Mucosa of rectum (tissue), 2 donors: ENCODE data around the gene CIAO3.

ENCODE experiments used
- H3K27ac ChIP-seq, 2 donors: one replicate each; pipeline ENCODE4 v1.7.0; 2013; ENCODE audit warnings: inconsistent platforms in 2 of 2, low read depth in 2 of 2, low read length in 2 of 2
- H3K27me3 ChIP-seq, 2 donors: one replicate each; pipeline ENCODE4 v1.7.0; 2013; ENCODE audit warnings: low read length in 2 of 2; ENCODE audit not compliant: control insufficient read depth in 2 of 2, insufficient read depth in 2 of 2
- H3K36me3 ChIP-seq, 2 donors: one replicate each; pipeline ENCODE4 v1.7.0; 2013; ENCODE audit warnings: low read length in 2 of 2; ENCODE audit not compliant: control insufficient read depth in 2 of 2, insufficient read depth in 2 of 2
- H3K4me1 ChIP-seq, 2 donors: one replicate each; pipeline ENCODE4 v1.7.0; 2013; ENCODE audit warnings: low read length in 2 of 2, mild to moderate bottlenecking in 1 of 2; ENCODE audit not compliant: control insufficient read depth in 2 of 2, insufficient read depth in 2 of 2
- H3K4me3 ChIP-seq, 2 donors: one replicate each; pipeline ENCODE4 v1.7.0; 2013; ENCODE audit warnings: low read length in 2 of 2
- H3K9ac ChIP-seq, 2 donors: one replicate each; pipeline ENCODE4 v1.7.0; 2013; ENCODE audit warnings: low read length in 2 of 2, low read depth in 1 of 2, mild to moderate bottlenecking in 1 of 2
- H3K9me3 ChIP-seq, 2 donors: one replicate each; pipeline ENCODE4 v1.7.0; 2013; ENCODE audit warnings: low read length in 2 of 2; ENCODE audit not compliant: control insufficient read depth in 2 of 2
- donor health status: healthy.
- donor health status: Normal muscosa, but diverticular disease.

Gene CIAO3

GRCh38 chr16:766820-767640 is 26.2 kb upstream of the CIAO3 start:
- no peak overlapping the region for H3K27ac ChIP-seq
- no peak overlapping the region for H3K9ac ChIP-seq
- H3K36me3 ChIP-seq: no peaks in the 10 kb centered on the region
- H3K4me1 ChIP-seq: no peaks in the 10 kb centered on the region
- no peaks in the 10 kb centered on the region for H3K9me3 ChIP-seq
- H3K27me3 ChIP-seq: peaks cover 0 to 7% of the 10 kb centered on the region in 2 donors
- no peak overlapping the region for H3K4me3 ChIP-seq

- Histone ChIP-seq H3K36me3 (no peaks in the 10 kb centered on the region), H3K9ac (no peak overlapping the region), H3K9me3 (no peaks in the 10 kb centered on the region), H3K4me3 (no peak overlapping the region), H3K4me1 (no peaks in the 10 kb centered on the region), H3K27me3 (peaks cover 0 to 9% of the 10 kb centered on the region in 2 donors), H3K27ac (no peak overlapping the region)
Measured at GRCh38 chr16:766008-766819, 25.4 kb upstream of the CIAO3 start.

- H3K9ac ChIP-seq: no peak overlapping the region
- no peak overlapping the region for H3K27ac ChIP-seq
- H3K4me1 ChIP-seq: no peaks in the 10 kb centered on the region
- no peak overlapping the region for H3K4me3 ChIP-seq
- H3K27me3 ChIP-seq: peaks cover 0 to 12% of the 10 kb centered on the region in 2 donors
- H3K9me3 ChIP-seq: no peaks in the 10 kb centered on the region
- no peaks in the 10 kb centered on the region for H3K36me3 ChIP-seq
Measured at GRCh38 chr16:765488-765865, 24.7 kb upstream of the CIAO3 start.

GRCh38 chr16:764848-765487 is 24.2 kb upstream of the CIAO3 start:
- no peak overlapping the region for H3K4me3 ChIP-seq
- no peak overlapping the region for H3K9ac ChIP-seq
- H3K27me3 ChIP-seq: peaks cover 0 to 12% of the 10 kb centered on the region in 2 donors
- no peaks in the 10 kb centered on the region for H3K4me1 ChIP-seq
- H3K9me3 ChIP-seq: no peaks in the 10 kb centered on the region
- H3K36me3 ChIP-seq: no peaks in the 10 kb centered on the region
- no peak overlapping the region for H3K27ac ChIP-seq

GRCh38 chr16:764184-764750 is 23.5 kb upstream of the CIAO3 start:
- H3K9me3 ChIP-seq: no peaks in the 10 kb centered on the region
- no peaks in the 10 kb centered on the region for H3K4me1 ChIP-seq
- peaks cover 0 to 12% of the 10 kb centered on the region in 2 donors for H3K27me3 ChIP-seq
- no peak overlapping the region for H3K4me3 ChIP-seq
- H3K36me3 ChIP-seq: no peaks in the 10 kb centered on the region
- H3K27ac ChIP-seq: no peak overlapping the region
- H3K9ac ChIP-seq: no peak overlapping the region

GRCh38 chr16:763369-764183 is 22.8 kb upstream of the CIAO3 start:
- H3K27ac ChIP-seq: no peak overlapping the region
- H3K9me3 ChIP-seq: no peaks in the 10 kb centered on the region
- no peak overlapping the region for H3K4me3 ChIP-seq
- H3K27me3 ChIP-seq: peaks cover 0 to 12% of the 10 kb centered on the region in 2 donors
- H3K36me3 ChIP-seq: no peaks in the 10 kb centered on the region
- no peaks in the 10 kb centered on the region for H3K4me1 ChIP-seq
- no peak overlapping the region for H3K9ac ChIP-seq

- Histone ChIP-seq H3K36me3 (no peaks in the 10 kb centered on the region), H3K27ac (no peak overlapping the region), H3K27me3 (peaks cover 0 to 12% of the 10 kb centered on the region in 2 donors), H3K4me3 (no peak overlapping the region), H3K9ac (no peak overlapping the region), H3K9me3 (no peaks in the 10 kb centered on the region), H3K4me1 (no peaks in the 10 kb centered on the region)
Measured at GRCh38 chr16:762595-763268, 21.9 kb upstream of the CIAO3 start.

- Histone ChIP-seq H3K4me3 (no peak overlapping the region), H3K9me3 (no peaks in the 10 kb centered on the region), H3K36me3 (no peaks in the 10 kb centered on the region), H3K4me1 (no peaks in the 10 kb centered on the region), H3K9ac (no peak overlapping the region), H3K27me3 (peaks cover 0 to 12% of the 10 kb centered on the region in 2 donors), H3K27ac (no peak overlapping the region)
Measured at GRCh38 chr16:761625-762513, 21.1 kb upstream of the CIAO3 start.
